A673 (cell line): ENCODE data around the gene OR6S1.

ENCODE experiments used
- CTCF ChIP-seq: fragments of 300-800, 200-600 bp; sonication (generic); conservative IDR thresholded peaks from 2 replicates; pipeline ENCODE4 v1.5.1; 2017; ENCODE audit warnings: low read depth, mild to moderate bottlenecking, antibody characterized with exemption, low read length, moderate library complexity, mixed read lengths
- EZH2 ChIP-seq: fragments of 200-600 bp; sonication (generic); IDR thresholded peaks from 2 replicates; pipeline ENCODE4 v1.6.1; 2017; ENCODE audit warnings: borderline replicate concordance, low read depth, mild to moderate bottlenecking, mixed read lengths, antibody characterized with exemption, low read length; ENCODE audit not compliant: poor library complexity, severe bottlenecking

DNA sequence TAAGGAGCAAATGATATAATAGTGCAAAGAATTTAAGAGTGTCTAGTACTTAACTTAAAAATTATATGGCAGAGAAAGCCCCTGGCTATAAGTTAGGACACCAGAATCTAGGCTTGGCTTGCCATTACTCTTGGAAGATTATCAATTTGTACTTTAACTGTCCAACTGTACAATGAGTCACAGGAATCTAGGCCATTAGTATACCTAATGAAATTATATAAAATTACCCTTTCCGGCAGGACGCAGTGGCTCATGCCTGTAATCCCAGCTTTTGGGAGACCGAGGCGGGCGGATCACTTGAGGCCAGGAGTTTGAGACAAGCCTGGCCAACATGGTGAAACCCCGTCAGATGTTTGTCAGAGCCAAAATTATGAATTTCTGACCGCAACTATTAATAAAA, 691 bp upstream of the OR6S1 start:
- TF ChIP-seq CTCF (no peak), EZH2 (no peak)
